Uterus (tissue), 2 donors: ENCODE measurements around the gene ATG4B.

Experiments used
- POLR2A ChIP-seq, 2 donors: fragments of 450-650 bp; IDR thresholded peaks; one replicate each; pipeline ENCODE4 v1.6.1; 2016; ENCODE audit warnings: antibody characterized with exemption in 2 of 2, mild to moderate bottlenecking in 1 of 2, moderate library complexity in 1 of 2
- TF ChIP-seq, protein P1 (sequence below), 4 experiments: fragments of 200-600 bp in 2 of 4; fragments of 450-650 bp in 2 of 4; sonication (generic) in 2 of 4; IDR thresholded peaks; one replicate each; pipeline ENCODE4 v1.5.1; 2016 to 2019; ENCODE audit warnings: antibody characterized with exemption in 4 of 4, mild to moderate bottlenecking in 2 of 4, moderate library complexity in 1 of 4

DNA sequence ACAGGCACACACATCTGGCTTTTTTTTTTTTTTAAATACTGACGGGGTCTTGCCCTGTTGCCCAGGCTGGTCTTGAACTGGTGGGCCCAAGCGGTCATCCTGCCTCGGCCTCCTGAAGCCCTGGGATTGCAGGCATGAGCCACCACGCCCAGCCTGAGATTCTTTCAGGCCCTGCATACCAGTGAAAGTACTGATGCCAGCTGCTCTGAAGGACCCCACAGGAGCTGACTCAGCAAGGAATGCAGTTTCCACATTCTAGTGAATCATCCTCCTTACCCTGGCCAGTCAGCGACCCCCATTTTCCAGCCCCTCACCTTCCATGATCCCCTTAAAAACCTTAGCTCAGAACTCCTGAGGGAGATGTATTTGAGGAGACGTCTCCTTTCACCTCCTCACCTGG is 55.0 kb downstream of the ATG4B start:
- TF ChIP-seq, protein P1, sequence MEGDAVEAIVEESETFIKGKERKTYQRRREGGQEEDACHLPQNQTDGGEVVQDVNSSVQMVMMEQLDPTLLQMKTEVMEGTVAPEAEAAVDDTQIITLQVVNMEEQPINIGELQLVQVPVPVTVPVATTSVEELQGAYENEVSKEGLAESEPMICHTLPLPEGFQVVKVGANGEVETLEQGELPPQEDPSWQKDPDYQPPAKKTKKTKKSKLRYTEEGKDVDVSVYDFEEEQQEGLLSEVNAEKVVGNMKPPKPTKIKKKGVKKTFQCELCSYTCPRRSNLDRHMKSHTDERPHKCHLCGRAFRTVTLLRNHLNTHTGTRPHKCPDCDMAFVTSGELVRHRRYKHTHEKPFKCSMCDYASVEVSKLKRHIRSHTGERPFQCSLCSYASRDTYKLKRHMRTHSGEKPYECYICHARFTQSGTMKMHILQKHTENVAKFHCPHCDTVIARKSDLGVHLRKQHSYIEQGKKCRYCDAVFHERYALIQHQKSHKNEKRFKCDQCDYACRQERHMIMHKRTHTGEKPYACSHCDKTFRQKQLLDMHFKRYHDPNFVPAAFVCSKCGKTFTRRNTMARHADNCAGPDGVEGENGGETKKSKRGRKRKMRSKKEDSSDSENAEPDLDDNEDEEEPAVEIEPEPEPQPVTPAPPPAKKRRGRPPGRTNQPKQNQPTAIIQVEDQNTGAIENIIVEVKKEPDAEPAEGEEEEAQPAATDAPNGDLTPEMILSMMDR (IDR thresholded peaks at IDR 0.05) = no peak
- TF ChIP-seq POLR2A (IDR thresholded peaks at IDR 0.05) = no peak
